GM19468 (cell line): ENCODE results near the gene HMG20B.

ENCODE experiments used
- ATAC-seq: cut with Tn5 transposase; IDR thresholded peaks from one replicate; pipeline ENCODE4 v1.9.1; 2021; ENCODE audit warnings: mild to moderate bottlenecking, moderate library complexity, moderate number of reproducible peaks; ENCODE audit not compliant: unreplicated experiment; ENCODE audit errors: extremely low read depth

HMG20B gene

DNA sequence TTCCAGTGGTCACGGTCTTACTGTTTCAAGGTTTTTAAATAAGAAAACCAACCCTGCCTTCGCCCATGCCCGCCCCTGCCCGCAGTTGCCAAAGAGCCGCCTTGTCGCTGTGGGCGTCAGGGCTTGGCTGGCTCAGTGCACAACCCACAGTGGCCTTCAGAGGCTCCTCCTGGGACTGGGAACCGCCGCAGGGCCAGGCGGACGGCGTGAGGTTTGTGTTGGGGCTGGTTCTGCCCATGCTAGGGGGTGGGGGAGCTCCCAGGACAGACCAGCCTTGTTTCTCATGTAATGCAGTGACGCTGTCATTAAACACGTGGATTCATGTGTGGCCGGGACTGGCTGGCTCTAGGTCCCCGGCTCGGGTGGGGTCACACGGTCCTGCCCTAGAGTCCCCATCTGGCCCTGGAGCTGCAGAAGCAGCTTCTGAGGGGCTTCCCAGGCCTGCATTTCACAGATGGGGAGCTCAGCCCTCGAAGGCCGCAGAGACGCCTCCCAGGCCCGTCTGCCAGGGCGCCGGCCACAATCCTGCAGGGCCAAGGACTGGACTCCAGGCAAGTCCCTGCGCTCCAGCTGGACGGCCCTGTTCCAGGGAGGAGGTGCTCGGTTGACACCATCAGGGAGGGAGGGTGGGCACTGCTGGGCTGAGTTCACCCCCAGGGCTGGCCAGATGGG lies 36.2 kb upstream of the HMG20B start:
- ATAC-seq: no peak

DNA sequence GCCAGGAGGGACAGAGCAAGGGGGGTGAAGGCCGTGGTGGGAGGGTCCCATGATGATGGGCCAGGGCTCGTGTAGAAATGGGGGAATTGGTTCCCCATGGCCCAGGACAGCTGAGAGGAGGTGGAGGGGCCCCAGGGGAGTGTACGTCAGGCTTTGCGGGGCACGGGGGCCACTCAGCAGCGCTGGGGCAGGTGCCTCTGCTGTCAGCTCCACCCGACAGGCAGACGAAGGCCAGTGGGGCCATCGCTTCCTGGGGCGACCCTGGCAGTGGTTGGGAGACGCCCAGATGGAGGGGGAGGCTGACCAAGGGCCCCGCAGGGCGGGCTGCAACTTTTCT lies 35.7 kb upstream of the HMG20B start:
- ATAC-seq: no peak

GRCh38 chr19:3537438-3538240 lies 35.1 kb upstream of the HMG20B start:
- ATAC-seq: no peak

GRCh38 chr19:3538258-3538929 lies 34.4 kb upstream of the HMG20B start:
- ATAC-seq: no peak

DNA sequence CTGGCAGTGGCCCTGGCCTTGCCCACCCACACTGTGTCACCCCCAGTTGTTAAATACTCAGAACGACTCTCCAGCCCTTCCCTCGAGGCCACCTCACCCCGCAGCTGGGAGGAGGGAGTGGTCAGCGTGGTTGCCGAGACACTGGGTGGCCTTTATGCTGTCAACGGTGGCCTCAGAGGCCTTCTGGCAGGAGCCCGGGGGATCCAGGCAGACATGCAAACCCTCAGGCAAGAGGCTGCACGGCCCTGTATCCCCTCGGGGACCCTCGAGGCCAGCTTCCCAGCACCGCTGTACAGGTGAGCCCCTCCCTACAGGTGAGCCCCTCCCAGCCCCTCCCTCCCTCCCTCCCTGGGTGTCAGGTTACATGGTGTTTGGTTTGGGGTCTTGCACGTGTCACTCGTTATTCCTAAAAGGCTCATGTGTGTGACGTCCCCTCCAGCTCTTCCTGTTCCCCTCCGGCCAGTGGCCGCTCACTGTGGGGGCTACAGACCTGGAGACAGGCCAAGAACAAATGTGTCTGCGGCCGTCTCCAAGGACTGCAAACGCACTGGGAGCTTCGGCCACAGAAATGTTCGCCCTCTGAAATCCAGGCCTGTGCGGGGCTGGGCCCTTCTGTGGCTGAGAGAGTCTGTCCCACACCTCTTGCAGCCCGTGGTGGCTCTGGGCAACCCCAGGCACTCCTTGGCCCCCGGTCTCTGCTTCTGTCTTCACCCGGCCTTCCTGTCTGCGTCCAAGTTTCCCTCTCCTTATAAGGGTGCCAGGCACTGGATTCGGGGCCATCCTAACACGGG lies 33.6 kb upstream of the HMG20B start, which contains the start of gene TEKTIP1:
Gene TEKTIP1, plus strand, starts transcription at position 210 of the 791 bp plus-strand sequence. Its CDS starts 4 bp downstream, at position 214.
- no peak for ATAC-seq

DNA sequence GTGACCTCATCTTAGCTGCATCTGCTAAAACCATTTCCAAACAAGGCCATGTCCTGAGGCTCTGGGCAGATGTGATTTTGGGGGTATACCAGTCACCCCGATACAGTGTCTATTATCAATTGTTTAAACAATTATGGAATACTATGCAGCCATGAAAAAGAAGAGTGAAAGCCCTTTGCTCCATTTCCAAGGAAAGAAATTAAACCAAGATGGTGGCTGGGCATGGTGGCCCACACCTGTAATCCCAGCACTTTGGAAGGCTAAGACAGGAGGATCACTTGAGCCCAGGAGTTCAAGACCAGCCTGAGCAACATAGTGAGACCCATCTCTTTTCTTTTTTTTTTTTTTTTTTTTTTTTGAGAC lies 33.0 kb upstream of the HMG20B start:
- no peak for ATAC-seq

DNA sequence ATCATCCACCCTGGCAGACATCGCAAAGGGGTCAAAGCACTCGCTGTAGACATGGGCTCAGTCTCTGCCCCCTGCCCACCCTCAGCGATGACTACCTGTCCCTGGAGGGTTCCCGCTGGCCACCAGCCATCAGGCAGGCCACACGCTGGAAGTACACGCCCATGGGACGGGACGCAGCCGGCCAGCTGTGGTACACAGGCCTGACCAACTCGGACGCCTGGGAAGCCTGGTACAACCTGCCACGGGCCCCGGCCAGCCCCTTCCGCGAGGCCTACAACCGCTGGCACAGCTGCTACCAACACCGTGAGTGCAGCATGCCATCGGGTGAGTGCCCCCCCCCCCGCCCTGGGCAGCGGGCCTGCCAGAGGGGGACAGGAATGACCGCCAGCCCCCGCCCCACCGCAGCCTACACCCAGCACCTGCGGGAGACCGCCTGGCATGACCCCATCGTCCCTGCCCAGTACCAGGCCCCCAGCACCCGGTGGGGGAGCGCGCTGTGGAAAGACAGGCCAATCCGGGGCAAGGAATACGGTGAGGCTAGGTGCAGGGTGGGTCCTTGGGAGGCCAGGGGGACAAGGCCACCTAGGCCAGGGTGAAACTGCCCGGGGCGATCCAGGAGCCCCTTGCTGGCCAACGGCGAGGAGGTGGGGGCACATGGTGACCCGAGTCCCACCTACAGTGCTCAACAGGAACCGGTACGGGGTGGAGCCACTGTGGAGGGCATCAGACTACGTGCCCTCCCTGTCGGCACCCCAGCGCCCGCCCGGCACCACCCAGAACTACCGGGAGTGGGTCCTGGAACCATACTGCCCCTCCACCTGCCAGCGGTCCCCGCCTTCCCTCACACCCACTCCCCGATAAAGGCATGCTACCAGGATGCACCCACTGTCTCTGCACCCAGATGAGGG lies 29.3 kb upstream of the HMG20B start:
- ATAC-seq: no peak

- no peak for ATAC-seq
These were observed 28.7 kb upstream of the HMG20B start for GRCh38 chr19:3544058-3544376.

- ATAC-seq: no peak
These were observed 27.7 kb upstream of the HMG20B start for GRCh38 chr19:3544742-3545668.

DNA sequence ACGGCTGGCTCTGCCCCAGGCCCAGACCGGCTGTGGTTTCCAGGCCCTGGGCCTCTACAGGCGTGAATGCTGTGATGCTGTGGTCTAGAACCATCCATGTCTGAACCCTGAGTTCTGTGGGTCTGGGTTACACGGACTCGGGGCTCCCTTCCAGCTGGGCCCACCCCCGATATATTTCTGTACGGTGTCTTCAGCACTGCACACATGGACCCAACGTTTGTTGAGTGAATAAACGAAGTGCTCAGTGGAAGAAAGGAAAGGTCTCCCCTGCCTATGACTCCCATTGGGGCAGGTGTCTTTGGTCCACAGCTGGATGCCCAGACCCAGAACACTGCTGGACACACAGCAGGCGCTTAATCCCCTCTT lies 27.1 kb upstream of the HMG20B start:
- ATAC-seq: no peak

DNA sequence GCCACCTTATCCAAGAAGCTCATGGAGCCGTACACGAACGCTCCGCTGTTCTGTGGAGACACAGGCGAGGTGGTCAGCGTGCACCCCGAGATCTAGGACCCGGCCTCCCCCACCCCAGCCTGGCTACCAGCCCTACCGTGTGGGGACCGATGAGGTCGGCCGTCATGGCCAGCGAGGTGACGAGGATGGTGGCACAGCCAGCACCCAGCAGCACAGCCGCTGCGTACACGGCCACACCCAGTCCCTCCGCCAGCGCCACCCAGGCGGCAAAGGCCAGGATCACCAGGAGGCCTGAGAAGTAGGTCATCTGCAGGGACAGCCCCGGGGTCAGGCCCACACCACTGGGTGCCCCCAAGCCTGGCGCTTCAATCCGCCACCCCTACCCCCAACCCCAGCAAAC lies 26.6 kb upstream of the HMG20B start:
- no peak for ATAC-seq

- no peak for ATAC-seq
These were observed 25.4 kb upstream of the HMG20B start for GRCh38 chr19:3547301-3547731.

DNA sequence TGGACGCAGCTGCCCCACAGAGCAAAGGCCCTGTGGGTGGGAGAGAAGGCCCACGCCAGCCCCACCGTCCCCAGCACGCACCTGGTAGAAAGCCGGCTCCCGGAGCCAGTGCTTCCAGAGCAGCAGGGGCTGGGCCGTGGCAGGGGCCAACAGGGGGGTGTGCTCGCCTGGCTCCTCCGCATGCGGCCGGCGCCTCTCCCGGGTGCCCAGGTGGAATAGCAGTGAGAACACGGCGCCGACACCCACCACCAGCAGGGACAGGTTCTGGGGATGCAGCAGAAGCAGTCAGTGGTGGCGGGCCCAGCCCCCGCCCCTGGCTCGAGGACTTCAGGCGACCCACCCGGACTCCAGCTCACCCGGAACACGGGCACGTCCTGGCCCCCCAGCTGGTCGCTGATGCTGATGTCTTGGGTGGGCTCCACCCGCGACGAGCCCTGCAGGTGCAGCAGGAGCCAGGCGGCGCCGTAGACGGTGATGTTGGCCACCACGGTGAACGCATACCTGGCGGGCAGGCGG lies 24.9 kb upstream of the HMG20B start:
- ATAC-seq: no peak

- ATAC-seq: no peak
These were observed 24.1 kb upstream of the HMG20B start for GRCh38 chr19:3548606-3549005.

DNA sequence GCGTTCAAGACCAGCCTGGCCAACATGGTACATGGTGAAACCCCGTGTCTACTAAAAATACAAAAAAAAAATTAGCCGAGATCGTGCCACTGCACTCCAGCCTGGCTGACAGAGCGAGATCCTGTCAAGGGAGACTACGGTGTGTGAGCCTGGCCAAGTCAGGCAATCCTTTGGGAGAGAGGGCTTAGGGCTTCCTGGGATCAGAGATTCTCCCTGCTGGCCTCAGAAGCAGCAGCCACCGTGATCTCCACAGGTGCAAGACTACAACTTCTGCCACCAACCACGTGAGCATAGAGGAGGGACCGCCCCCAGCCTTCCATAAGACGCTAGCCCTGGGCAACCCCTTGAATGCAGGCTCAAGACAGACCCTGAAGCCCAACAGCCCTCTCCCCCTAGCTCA lies 22.9 kb upstream of the HMG20B start:
- no peak for ATAC-seq

GRCh38 chr19:3550947-3551791 lies 21.6 kb upstream of the HMG20B start:
- no peak for ATAC-seq

- ATAC-seq: no peak
These were observed 21.0 kb upstream of the HMG20B start for GRCh38 chr19:3551792-3552095.
